Omental fat pad (tissue), 4 donors: Measurements from ENCODE around the gene STX19. TPM values are rescaled to one million over a fixed set of nuclear protein-coding genes. Genes with fewer than 3 reads are reported as not detected.

ENCODE experiments used
- ATAC-seq: fragments of 150-250 bp; one replicate; pipeline ENCODE4 v1.9.1; 2016; ENCODE audit warnings: mild to moderate bottlenecking, moderate library complexity; ENCODE audit not compliant: low FRiP score
- DNase-seq: peaks from one replicate; pipeline ENCODE4 v3.0.0-alpha.2; 2019; ENCODE audit warnings: low spot score
- total RNA-seq, 4 donors: library from RNA; depleted of rRNA; stranded (reverse); fragments of >200 nt; gene quantifications; one replicate each; pipeline ENCODE4 v1.1.0, GENCODE V29; 2016
- TF ChIP-seq, protein P1 (sequence below), 3 donors: fragments of 450-650 bp; IDR thresholded peaks; one replicate each; pipeline ENCODE4 v1.5.1; 2016 to 2017; ENCODE audit warnings: antibody characterized with exemption in 3 of 3, mild to moderate bottlenecking in 3 of 3, moderate library complexity in 2 of 3

STX19 gene
- total RNA-seq, 4 donors from 2014 or later: not detected

DNA sequence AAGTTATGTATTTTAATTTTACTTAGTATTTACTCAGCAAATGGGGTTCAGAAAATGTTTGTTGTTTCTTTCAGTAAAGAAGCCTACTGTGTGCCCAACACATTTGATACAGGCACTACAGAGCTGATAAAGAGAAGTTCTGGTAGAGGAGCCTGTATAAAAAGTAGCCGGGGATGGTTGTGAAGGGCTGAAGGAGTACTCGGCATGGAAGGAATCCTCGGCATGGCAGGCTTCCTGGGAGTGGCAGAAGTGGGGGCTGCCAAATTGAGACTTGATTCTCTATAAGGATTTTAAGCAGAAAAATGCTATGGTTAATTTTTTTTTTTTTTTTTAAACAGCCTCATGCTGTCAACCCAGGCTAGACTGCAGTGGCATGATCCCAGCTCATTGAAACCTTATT is 39.2 kb downstream of the STX19 start:
- TF ChIP-seq, protein P1, sequence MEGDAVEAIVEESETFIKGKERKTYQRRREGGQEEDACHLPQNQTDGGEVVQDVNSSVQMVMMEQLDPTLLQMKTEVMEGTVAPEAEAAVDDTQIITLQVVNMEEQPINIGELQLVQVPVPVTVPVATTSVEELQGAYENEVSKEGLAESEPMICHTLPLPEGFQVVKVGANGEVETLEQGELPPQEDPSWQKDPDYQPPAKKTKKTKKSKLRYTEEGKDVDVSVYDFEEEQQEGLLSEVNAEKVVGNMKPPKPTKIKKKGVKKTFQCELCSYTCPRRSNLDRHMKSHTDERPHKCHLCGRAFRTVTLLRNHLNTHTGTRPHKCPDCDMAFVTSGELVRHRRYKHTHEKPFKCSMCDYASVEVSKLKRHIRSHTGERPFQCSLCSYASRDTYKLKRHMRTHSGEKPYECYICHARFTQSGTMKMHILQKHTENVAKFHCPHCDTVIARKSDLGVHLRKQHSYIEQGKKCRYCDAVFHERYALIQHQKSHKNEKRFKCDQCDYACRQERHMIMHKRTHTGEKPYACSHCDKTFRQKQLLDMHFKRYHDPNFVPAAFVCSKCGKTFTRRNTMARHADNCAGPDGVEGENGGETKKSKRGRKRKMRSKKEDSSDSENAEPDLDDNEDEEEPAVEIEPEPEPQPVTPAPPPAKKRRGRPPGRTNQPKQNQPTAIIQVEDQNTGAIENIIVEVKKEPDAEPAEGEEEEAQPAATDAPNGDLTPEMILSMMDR (IDR thresholded peaks at IDR 0.05): no peak
- DNase-seq (no peak), ATAC-seq (no peak)

DNA sequence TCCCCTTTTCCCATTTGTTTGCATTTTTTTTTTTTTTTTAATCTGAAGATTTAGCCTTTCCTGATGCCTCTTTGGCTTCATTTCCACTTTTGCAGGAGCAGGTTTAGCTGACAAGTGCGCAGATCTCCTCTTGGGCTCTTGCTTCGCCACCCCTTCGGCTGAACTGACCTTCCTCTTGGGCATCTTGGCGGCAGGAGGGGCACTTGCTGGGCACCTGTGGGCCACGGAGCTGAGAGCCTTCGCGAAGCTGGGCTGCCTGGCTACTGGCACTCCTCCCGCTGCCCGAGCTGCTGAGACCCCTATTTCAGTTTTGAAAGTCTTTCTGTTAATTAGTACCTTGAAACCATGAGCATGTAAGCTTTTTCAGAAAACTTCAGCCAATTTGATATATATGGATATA is 39.6 kb downstream of the STX19 start:
- DNase-seq: no peak

GRCh38 chr3:93988283-93988682 is 40.1 kb downstream of the STX19 start:
- TF ChIP-seq, protein P1 (IDR thresholded peaks at IDR 0.05): no peak
- no peak for ATAC-seq
- DNase-seq: no peak

More for the DNA sequence above, 39.6 kb downstream of the STX19 start:
- TF ChIP-seq, protein P1 (IDR thresholded peaks at IDR 0.05): no peak
- ATAC-seq: no peak

DNA sequence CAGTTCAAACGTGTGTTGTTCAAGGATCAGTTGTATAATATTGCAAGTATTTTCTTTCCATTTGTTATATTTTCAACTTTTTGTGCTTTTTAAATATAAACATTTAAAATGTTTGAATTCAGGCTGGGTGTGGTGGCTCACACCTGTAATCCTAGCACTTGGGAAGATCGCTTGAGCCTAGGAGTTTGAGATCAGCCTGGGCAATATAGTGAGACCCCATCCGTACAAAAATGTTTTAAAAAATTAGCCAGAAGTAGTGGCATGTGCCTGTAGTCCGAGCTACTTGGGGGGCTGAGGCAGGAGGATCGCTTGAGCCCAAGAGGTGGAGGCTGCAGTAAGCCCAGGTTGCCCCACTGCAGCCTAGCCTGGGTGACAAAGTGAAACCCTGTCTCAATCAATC is 43.8 kb downstream of the STX19 start:
- ATAC-seq (no peak), DNase-seq (no peak)
- TF ChIP-seq, protein P1 (IDR thresholded peaks at IDR 0.05): no peak

GRCh38 chr3:93983408-93983807 is 45.0 kb downstream of the STX19 start:
- DNase-seq: no peak
- TF ChIP-seq, protein P1 (IDR thresholded peaks at IDR 0.05): no peak
- ATAC-seq: no peak

- ATAC-seq: no peak
- DNase-seq: no peak
- TF ChIP-seq, protein P1 (IDR thresholded peaks at IDR 0.05): no peak
Measured at GRCh38 chr3:93981649-93982048, 46.7 kb downstream of the STX19 start.

DNA sequence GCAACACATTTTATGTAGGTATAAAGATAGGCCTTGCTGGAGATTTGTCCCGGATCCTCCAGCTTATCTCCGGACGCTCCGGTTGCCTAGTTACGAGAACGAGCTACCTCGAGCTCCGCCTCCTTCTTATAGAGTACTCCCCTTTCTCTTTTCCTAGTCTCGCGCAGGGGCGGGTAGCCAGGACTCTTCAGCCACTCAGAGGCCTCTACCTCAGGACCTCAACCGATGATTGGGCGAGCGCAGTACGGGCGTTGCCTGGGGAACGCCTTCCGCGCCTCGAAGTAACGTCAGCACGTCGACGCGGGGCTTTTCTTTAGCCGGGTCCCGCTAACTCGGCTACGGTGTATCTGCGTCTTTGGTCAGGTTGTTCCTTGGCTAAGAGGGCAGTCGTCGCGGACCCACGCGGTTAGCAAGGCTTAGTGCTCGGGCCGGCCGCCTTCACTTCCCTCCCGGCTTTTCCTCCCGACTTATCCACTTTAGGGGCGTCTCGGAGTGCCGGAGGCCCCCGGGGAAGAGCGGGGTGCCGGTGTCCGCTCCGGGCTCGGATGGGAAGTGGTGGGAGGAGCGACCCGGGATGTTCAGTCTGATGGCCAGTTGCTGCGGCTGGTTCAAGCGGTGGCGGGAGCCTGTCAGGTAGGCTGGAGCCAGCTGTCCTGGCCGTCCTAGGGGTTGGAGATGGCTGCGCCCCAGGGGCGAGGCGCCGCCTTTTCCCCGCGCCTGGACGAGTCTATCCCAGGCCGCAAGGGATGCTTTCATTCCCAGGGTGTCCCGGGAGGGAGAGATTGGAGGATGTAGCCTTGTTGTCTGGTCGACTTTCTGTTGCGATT is 48.3 kb downstream of the STX19 start, which contains the start of gene ARL13B:
TSS of gene ARL13B (plus strand) at position 306 of the 827 bp plus-strand sequence. CDS start at position 575, 269 bp downstream.
- peak; percentile 88 for DNase-seq
- TF ChIP-seq, protein P1 (IDR thresholded peaks at IDR 0.05): no peak
- peak; percentile 100 for ATAC-seq
